Testis (tissue), 3 donors: Measurements from ENCODE around the gene SMYD5. TPM values are rescaled to one million over a fixed set of nuclear protein-coding genes. Genes with fewer than 3 reads are reported as not detected.

Source experiments
- DNase-seq: peaks from one replicate; pipeline ENCODE4 v3.0.0-alpha.2; 2019
- H3K27ac ChIP-seq, 2 donors: fragments of 200-600 bp; sonication (generic); one replicate each; pipeline ENCODE4 v1.5.1; 2019
- H3K27me3 ChIP-seq: fragments of 200-600 bp; sonication (generic); one replicate; pipeline ENCODE4 v1.5.1; 2019
- H3K36me3 ChIP-seq: fragments of 200-600 bp; sonication (generic); one replicate; pipeline ENCODE4 v1.5.1; 2017; ENCODE audit warnings: low read depth; ENCODE audit errors: missing control alignments
- H3K4me1 ChIP-seq: fragments of 200-600 bp; sonication (generic); one replicate; pipeline ENCODE4 v1.5.1; 2019
- H3K4me3 ChIP-seq, 2 donors: fragments of 200-600 bp; sonication (generic); one replicate each; pipeline ENCODE4 v1.5.1; 2017 to 2019
- H3K9me3 ChIP-seq: fragments of 200-600 bp; sonication (generic); one replicate; pipeline ENCODE4 v1.5.1; 2017
- POLR2A ChIP-seq: fragments of 450-650 bp; IDR thresholded peaks from one replicate; pipeline ENCODE4 v1.6.1; 2017; ENCODE audit warnings: antibody characterized with exemption, mild to moderate bottlenecking, moderate library complexity
- WGBS, 2 donors: methylation state at CpG; one replicate each; pipeline ENCODE4 v1.1.5; 2018; 5-methylcytosine and 5-hydroxymethylcytosine counted together
- intact Hi-C: fragments of 100-400 bp; cut with DNase I; formaldehyde crosslinking; loops from one replicate; pipeline ENCODE4 v1.15.1; 2023; ENCODE audit warnings: low total_unique reads
- polyA plus RNA-seq: library from polyadenylated mRNA; stranded (reverse); fragments of 350-450 nt; fragmentation: Illumina TruSeq; extraction: RNeasy Lipid Tissue Mini Kit (QIAGEN cat#74804); gene quantifications from one replicate; pipeline ENCODE4 v1.2.3, GENCODE V29; 2014; ENCODE audit warnings: low read depth, low replicate concordance; ENCODE audit not compliant: insufficient read depth
- total RNA-seq, 2 donors: library from RNA; depleted of rRNA; stranded (reverse); fragments of >200 nt; gene quantifications; one replicate each; pipeline ENCODE4 v1.2.3, GENCODE V29; 2016
- TF ChIP-seq, protein P1 (sequence below), 3 experiments: fragments of 450-650 bp in 2 of 3; fragments of 200-600 bp in 1 of 3; sonication (generic) in 1 of 3; IDR thresholded peaks; one replicate each; pipeline ENCODE4 v1.5.1; 2016 to 2019; ENCODE audit warnings: antibody characterized with exemption in 3 of 3, mild to moderate bottlenecking in 2 of 3, moderate library complexity in 1 of 3

SMYD5 gene
- total and polyA plus RNA-seq, 3 donors from 2014 or later, result 36.4 to 58.2 (median 53.0) TPM

DNA sequence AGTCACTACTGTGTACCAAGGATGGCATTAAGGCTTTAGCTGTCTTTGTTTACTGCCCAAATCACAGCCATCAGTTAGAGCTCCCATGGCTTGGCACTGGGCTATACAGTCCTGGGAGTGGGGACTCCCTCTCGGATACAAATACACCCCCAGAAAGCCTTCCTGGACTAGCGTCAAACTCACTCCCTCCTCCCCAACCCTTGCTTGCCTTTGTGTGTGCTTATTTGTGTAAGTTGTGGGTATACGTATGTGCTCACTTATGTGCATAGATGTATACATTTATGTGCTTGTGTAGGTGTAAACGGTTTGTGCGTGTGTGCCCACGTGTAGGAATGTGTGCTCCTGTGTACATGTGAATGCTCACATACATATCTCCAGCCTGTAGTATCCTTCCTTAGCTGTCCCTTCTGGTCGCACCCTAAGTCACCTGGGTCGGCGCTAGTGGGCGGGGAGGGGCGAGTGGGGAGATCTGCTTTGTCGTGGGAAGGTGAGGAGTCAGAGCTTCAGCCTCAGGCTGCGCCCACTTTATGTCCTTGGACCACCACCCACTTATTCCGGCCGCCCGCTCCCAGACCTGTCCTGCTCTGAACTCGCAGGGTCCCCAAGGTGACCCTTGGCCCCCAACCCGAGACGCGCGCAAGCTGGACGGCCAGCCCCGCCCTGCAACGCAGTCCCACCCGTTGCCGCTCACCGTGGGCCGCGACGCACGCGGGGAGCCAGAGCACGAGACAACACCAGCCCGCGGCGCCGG is 18.5 kb downstream of the SMYD5 start:
- peaks cover 26% of the 10 kb centered on the region for H3K4me1 ChIP-seq
- intact Hi-C loops, result no loop called here
- no peaks in the 10 kb centered on the region for H3K27me3 ChIP-seq
- WGBS, 2 donors, result 1% methylated on average over 8 to 36 of the region's 37 CpGs
- no peaks in the 10 kb centered on the region for H3K9me3 ChIP-seq
- no peaks in the 10 kb centered on the region for H3K36me3 ChIP-seq
- peak; percentile 27 for DNase-seq
- peak overlapping the region; percentile 73 to 97 for H3K4me3 ChIP-seq
- TF ChIP-seq, protein P1, sequence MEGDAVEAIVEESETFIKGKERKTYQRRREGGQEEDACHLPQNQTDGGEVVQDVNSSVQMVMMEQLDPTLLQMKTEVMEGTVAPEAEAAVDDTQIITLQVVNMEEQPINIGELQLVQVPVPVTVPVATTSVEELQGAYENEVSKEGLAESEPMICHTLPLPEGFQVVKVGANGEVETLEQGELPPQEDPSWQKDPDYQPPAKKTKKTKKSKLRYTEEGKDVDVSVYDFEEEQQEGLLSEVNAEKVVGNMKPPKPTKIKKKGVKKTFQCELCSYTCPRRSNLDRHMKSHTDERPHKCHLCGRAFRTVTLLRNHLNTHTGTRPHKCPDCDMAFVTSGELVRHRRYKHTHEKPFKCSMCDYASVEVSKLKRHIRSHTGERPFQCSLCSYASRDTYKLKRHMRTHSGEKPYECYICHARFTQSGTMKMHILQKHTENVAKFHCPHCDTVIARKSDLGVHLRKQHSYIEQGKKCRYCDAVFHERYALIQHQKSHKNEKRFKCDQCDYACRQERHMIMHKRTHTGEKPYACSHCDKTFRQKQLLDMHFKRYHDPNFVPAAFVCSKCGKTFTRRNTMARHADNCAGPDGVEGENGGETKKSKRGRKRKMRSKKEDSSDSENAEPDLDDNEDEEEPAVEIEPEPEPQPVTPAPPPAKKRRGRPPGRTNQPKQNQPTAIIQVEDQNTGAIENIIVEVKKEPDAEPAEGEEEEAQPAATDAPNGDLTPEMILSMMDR (IDR thresholded peaks at IDR 0.05), result no peak
- no peak for TF ChIP-seq POLR2A
- H3K27ac ChIP-seq, result no peak overlapping the region

DNA sequence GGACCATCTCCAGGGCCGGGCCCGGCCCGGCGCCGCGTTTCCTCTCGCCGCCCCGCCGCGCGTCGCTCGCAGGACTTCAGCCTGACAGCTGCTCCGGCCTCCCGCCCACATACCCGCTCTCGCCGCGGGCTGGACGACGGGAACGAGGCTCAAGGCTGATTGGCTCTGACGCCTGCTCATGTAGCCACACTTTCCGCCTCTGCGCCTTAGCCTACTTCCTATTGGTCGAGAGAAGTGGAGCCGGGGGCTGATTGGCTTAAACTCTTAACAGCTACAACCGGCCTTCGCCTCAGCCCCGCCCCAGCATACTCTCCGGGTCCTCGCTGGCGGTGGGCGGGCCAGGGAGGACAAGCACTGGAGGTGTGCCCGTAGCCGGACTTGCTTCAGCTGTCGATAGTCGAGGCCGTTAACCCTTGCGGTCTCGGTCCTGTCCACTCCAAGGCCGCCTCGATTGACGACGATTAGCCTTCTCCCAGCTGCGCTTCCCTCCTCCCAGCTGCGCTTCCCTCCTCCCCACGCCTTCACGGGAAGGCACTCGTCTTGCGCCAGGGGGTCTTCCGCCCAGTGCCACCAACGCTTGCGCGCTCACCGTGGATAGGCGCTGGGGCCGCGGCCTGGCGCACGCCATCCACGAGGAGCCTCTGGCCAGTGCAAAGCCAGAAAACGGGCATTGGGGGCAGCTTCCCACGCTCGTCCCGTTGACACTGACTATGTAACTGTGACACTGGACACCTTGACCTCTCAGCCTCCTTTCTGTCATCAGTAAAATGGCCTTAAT is 19.3 kb downstream of the SMYD5 start, which contains the start of gene PRADC1:
TSS of gene PRADC1 (minus strand) at position 86 of the 778 bp plus-strand sequence. CDS start at position 7, 79 bp downstream.
- intact Hi-C loops, result no loop called here
- H3K9me3 ChIP-seq, result no peaks in the 10 kb centered on the region
- peaks cover 26% of the 10 kb centered on the region for H3K4me1 ChIP-seq
- H3K27me3 ChIP-seq, result no peaks in the 10 kb centered on the region
- TF ChIP-seq, protein P1 (IDR thresholded peaks at IDR 0.05), result no peak
- no peak for TF ChIP-seq POLR2A
- peak; percentile 100 for DNase-seq
- H3K36me3 ChIP-seq, result no peaks in the 10 kb centered on the region
- WGBS, 2 donors, result 0% methylated on average over 32 to 66 of the region's 67 CpGs
- peak within 1 kb of the TSS; percentile 89 to 98 for H3K27ac ChIP-seq
- peak within 1 kb of the TSS; percentile 73 to 97 for H3K4me3 ChIP-seq

DNA sequence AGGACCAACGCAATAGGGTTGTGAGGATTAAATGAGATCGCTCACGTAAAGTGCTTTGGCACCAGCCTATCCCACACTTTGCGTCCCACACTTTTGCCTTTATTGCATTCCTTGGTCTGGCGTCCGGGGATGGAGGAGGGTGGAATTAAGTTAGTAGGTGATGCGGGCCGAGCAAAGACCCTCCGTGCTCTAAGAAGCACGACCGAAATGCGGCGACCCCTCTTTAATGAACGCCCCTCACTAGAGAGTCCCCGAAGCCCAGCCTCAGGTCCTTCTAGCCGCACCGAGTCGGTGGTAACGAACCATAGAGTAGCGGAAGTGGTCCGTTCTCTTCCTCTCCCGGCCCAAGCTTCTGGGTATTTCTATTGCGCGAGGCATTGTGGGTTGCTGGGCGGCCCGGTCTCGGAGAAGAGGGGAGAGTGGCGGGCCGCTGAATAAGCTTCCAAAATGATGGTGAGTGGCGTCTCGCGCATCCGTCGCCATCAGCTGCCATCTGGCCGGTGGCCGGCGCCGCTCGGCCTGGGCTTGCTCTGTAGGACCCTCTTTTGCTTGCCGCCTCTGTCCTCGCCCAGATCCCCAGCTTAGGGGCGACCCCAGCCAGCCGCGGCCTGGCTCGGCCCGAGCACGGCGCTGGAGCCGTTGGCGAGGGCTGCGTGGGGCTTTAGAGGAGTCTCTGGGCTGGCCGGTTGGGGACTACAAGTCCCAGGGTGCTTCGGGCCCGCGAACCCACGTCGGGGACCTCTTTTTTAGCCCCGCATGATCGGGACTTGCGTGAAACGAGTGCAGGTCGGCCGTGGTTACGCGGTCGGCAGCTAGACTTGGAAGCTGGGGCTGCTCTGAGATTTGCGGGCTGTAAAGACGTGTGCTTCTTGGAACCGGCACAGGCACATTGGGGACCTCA is 20.1 kb downstream of the SMYD5 start, which contains the start of gene CCT7:
TSS of gene CCT7 (plus strand) at position 377 of the 901 bp plus-strand sequence. CDS start at position 448, 71 bp downstream.
- Histone ChIP-seq H3K4me1 (peaks cover 29% of the 10 kb centered on the region), H3K27ac (peak within 1 kb of the TSS; percentile 89 to 98), H3K9me3 (no peaks in the 10 kb centered on the region), H3K36me3 (no peaks in the 10 kb centered on the region), H3K4me3 (peak within 1 kb of the TSS; percentile 73 to 97), H3K27me3 (no peaks in the 10 kb centered on the region)
- no peak for TF ChIP-seq POLR2A
- TF ChIP-seq, protein P1 (IDR thresholded peaks at IDR 0.05), result no peak
- WGBS, 2 donors, result 0 to 1% methylated on average over 27 to 69 of the region's 69 CpGs
- intact Hi-C loops, result no loop called here
- DNase-seq, result peak; percentile 97

DNA sequence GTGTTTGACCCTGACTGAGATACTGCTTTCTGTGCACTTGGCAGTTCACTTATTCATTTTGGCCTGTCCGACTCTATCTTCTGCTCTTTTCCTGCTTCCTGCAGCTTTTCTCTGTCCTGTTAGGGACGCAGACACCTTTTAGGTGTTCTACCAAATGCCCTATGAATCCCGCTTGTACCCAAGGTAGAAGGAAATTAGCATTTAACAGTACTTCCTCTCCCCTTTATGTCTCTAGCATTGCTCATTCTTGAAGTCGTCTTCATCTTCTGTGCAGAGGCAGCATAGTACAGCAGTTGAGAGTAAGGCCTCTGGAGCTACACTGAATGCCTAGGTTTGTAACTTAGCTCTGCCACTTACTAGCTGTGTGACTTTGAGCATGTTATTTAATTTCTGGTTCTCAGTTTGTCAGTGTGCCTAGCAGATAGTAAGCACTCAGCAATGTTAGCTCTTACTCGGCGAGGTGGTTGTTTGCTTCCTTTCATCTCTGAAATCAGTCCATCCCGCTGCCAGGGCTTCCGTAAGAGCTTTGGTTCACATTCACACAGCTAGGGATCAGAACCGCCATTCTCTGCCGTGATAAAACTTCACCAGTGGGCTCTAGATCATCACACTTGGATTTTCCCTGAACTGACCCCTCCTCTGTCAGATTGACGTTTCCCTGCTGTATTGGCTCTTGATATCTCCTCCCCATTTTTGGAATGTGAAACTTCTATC is 21.4 kb downstream of the SMYD5 start:
- intact Hi-C loops, result no loop called here
- peak overlapping the region; percentile 73 to 97 for H3K4me3 ChIP-seq
- peak overlapping the region; percentile 89 to 98 for H3K27ac ChIP-seq
- H3K27me3 ChIP-seq, result no peaks in the 10 kb centered on the region
- H3K9me3 ChIP-seq, result no peaks in the 10 kb centered on the region
- no peak for TF ChIP-seq POLR2A
- TF ChIP-seq, protein P1 (IDR thresholded peaks at IDR 0.05), result no peak
- WGBS, 2 donors, result 39 to 42% methylated on average over 11 of the region's 11 CpGs
- no peaks in the 10 kb centered on the region for H3K36me3 ChIP-seq
- peaks cover 30% of the 10 kb centered on the region for H3K4me1 ChIP-seq
- DNase-seq, result no peak
